Stimulated activated naive B cell treated with anti-CD40 and anti-IgM and Interleukin-4, amounts not matched to agents 10 μg/mL and 1 μg/mL and 100 μg/mL, for 72 hours (primary cell): Measurements from ENCODE around the gene PALMD.

Source experiments
- ATAC-seq, 2 donors: fragments of 150-1000 bp; cut with Tn5 transposase; replicated peaks; 2 replicates each; pipeline ENCODE4 v1.10.0; 2021; ENCODE audit warnings: moderate library complexity in 1 of 2
- DNase-seq: peaks from one replicate; pipeline ENCODE4 v3.0.0; 2021
- H3K27ac Mint-ChIP-seq: one replicate; pipeline ENCODE4 v1.8.0; 2022; ENCODE audit warnings: mild to moderate bottlenecking, mixed read lengths
- H3K27me3 Mint-ChIP-seq, 2 donors: one replicate each; pipeline ENCODE4 v1.8.0; 2022; ENCODE audit warnings: mixed read lengths in 2 of 2
- H3K36me3 Mint-ChIP-seq, 2 donors: one replicate each; pipeline ENCODE4 v1.8.0; 2022; ENCODE audit warnings: mixed read lengths in 2 of 2, mild to moderate bottlenecking in 1 of 2
- H3K4me1 Mint-ChIP-seq, 2 donors: one replicate each; pipeline ENCODE4 v1.8.0; 2022; ENCODE audit warnings: mixed read lengths in 2 of 2, mild to moderate bottlenecking in 1 of 2
- H3K4me3 Mint-ChIP-seq, 2 donors: one replicate each; pipeline ENCODE4 v1.8.0; 2022; ENCODE audit warnings: mild to moderate bottlenecking in 2 of 2, mixed read lengths in 2 of 2, moderate library complexity in 1 of 2
- H3K9me3 Mint-ChIP-seq, 2 donors: one replicate each; pipeline ENCODE4 v1.8.0; 2022; ENCODE audit warnings: mixed read lengths in 2 of 2, mild to moderate bottlenecking in 1 of 2

PALMD gene

GRCh38 chr1:99643021-99643779 is 2.7 kb upstream of the PALMD start:
- Mint-ChIP-seq H3K27me3 (peaks cover 9 to 10% of the 10 kb centered on the region in 2 donors), H3K4me1 (peaks cover 0 to 3% of the 10 kb centered on the region in 2 donors), H3K36me3 (no peaks in the 10 kb centered on the region), H3K4me3 (no peak overlapping the region), H3K9me3 (no peaks in the 10 kb centered on the region), H3K27ac (no peak overlapping the region)
- no peak for ATAC-seq
- DNase-seq, result no peak

- ATAC-seq (no peak), DNase-seq (no peak)
- Mint-ChIP-seq H3K4me1 (peaks cover 0 to 3% of the 10 kb centered on the region in 2 donors), H3K4me3 (no peak overlapping the region), H3K27me3 (peaks cover 12% of the 10 kb centered on the region in 2 donors), H3K27ac (no peak overlapping the region), H3K9me3 (no peaks in the 10 kb centered on the region), H3K36me3 (no peaks in the 10 kb centered on the region)
These were observed 1.5 kb upstream of the PALMD start for GRCh38 chr1:99644279-99645004.

- Mint-ChIP-seq H3K36me3 (no peaks in the 10 kb centered on the region), H3K9me3 (no peaks in the 10 kb centered on the region)
These were observed 710 bp upstream of the PALMD start for GRCh38 chr1:99645203-99645602.

GRCh38 chr1:99646868-99647267 is 955 bp downstream of the PALMD start:
- no peak for ATAC-seq
- DNase-seq, result no peak
- no peak overlapping the region for H3K27ac Mint-ChIP-seq
- no peaks in the 10 kb centered on the region for H3K36me3 Mint-ChIP-seq
- no peaks in the 10 kb centered on the region for H3K9me3 Mint-ChIP-seq
- peaks cover 12% of the 10 kb centered on the region in 2 donors for H3K27me3 Mint-ChIP-seq
- H3K4me3 Mint-ChIP-seq, result no peak overlapping the region
- peaks cover 0 to 3% of the 10 kb centered on the region in 2 donors for H3K4me1 Mint-ChIP-seq

More at GRCh38 chr1:99645203-99645602, 710 bp upstream of the PALMD start:
- Mint-ChIP-seq H3K4me1 (peaks cover 0 to 3% of the 10 kb centered on the region in 2 donors), H3K27me3 (peaks cover 12% of the 10 kb centered on the region in 2 donors), H3K4me3 (no peak overlapping the region), H3K27ac (no peak overlapping the region)
- DNase-seq, result no peak
- no peak for ATAC-seq

GRCh38 chr1:99647490-99647889 is 1.6 kb downstream of the PALMD start:
- Mint-ChIP-seq H3K4me1 (peaks cover 0 to 3% of the 10 kb centered on the region in 2 donors), H3K36me3 (no peaks in the 10 kb centered on the region), H3K27me3 (peaks cover 12% of the 10 kb centered on the region in 2 donors), H3K4me3 (no peak overlapping the region), H3K9me3 (no peaks in the 10 kb centered on the region), H3K27ac (no peak overlapping the region)
- DNase-seq (no peak), ATAC-seq (no peak)

GRCh38 chr1:99648107-99648506 is 2.2 kb downstream of the PALMD start:
- H3K36me3 Mint-ChIP-seq, result no peaks in the 10 kb centered on the region
- no peak overlapping the region for H3K27ac Mint-ChIP-seq
- peaks cover 0 to 3% of the 10 kb centered on the region in 2 donors for H3K4me1 Mint-ChIP-seq
- no peak overlapping the region for H3K4me3 Mint-ChIP-seq
- DNase-seq (no peak), ATAC-seq (no peak)
- H3K27me3 Mint-ChIP-seq, result peaks cover 12% of the 10 kb centered on the region in 2 donors
- H3K9me3 Mint-ChIP-seq, result no peaks in the 10 kb centered on the region

- Mint-ChIP-seq H3K9me3 (no peaks in the 10 kb centered on the region), H3K4me1 (peaks cover 0 to 3% of the 10 kb centered on the region in 2 donors), H3K36me3 (no peaks in the 10 kb centered on the region), H3K4me3 (no peak overlapping the region), H3K27me3 (peaks cover 12% of the 10 kb centered on the region in 2 donors), H3K27ac (no peak overlapping the region)
- DNase-seq (no peak), ATAC-seq (no peak)
These were observed 4.1 kb downstream of the PALMD start for GRCh38 chr1:99650030-99650429.

GRCh38 chr1:99650773-99651437 is 5.0 kb downstream of the PALMD start:
- DNase-seq (no peak), ATAC-seq (no peak)
- Mint-ChIP-seq H3K27me3 (peaks cover 8 to 11% of the 10 kb centered on the region in 2 donors), H3K4me1 (peaks cover 0 to 3% of the 10 kb centered on the region in 2 donors), H3K4me3 (no peak overlapping the region), H3K27ac (no peak overlapping the region), H3K36me3 (no peaks in the 10 kb centered on the region), H3K9me3 (no peaks in the 10 kb centered on the region)

GRCh38 chr1:99652881-99653281 is 7.0 kb downstream of the PALMD start:
- H3K9me3 Mint-ChIP-seq, result no peaks in the 10 kb centered on the region
- ATAC-seq (no peak), DNase-seq (no peak)
- peaks cover 5 to 6% of the 10 kb centered on the region in 2 donors for H3K27me3 Mint-ChIP-seq
- H3K36me3 Mint-ChIP-seq, result no peaks in the 10 kb centered on the region
- H3K4me3 Mint-ChIP-seq, result no peak overlapping the region
- no peak overlapping the region for H3K27ac Mint-ChIP-seq
- H3K4me1 Mint-ChIP-seq, result no peaks in the 10 kb centered on the region

- no peak overlapping the region for H3K27ac Mint-ChIP-seq
- DNase-seq, result no peak
- no peak for ATAC-seq
- H3K4me1 Mint-ChIP-seq, result no peaks in the 10 kb centered on the region
- H3K4me3 Mint-ChIP-seq, result no peak overlapping the region
- H3K9me3 Mint-ChIP-seq, result no peaks in the 10 kb centered on the region
- peaks cover 4 to 5% of the 10 kb centered on the region in 2 donors for H3K27me3 Mint-ChIP-seq
- no peaks in the 10 kb centered on the region for H3K36me3 Mint-ChIP-seq
These were observed 9.5 kb downstream of the PALMD start for GRCh38 chr1:99655376-99655775.

GRCh38 chr1:99656701-99657100 is 10.8 kb downstream of the PALMD start:
- Mint-ChIP-seq H3K4me3 (no peak overlapping the region), H3K4me1 (no peaks in the 10 kb centered on the region), H3K9me3 (no peaks in the 10 kb centered on the region), H3K36me3 (no peaks in the 10 kb centered on the region), H3K27me3 (peaks cover 4 to 5% of the 10 kb centered on the region in 2 donors), H3K27ac (no peak overlapping the region)
- no peak for ATAC-seq
- no peak for DNase-seq

GRCh38 chr1:99657213-99658030 is 11.5 kb downstream of the PALMD start:
- ATAC-seq (no peak), DNase-seq (no peak)
- Mint-ChIP-seq H3K27me3 (peaks cover 4 to 5% of the 10 kb centered on the region in 2 donors), H3K27ac (no peak overlapping the region), H3K4me1 (no peaks in the 10 kb centered on the region), H3K9me3 (no peaks in the 10 kb centered on the region), H3K4me3 (no peak overlapping the region), H3K36me3 (no peaks in the 10 kb centered on the region)

- Mint-ChIP-seq H3K9me3 (no peaks in the 10 kb centered on the region), H3K4me3 (no peak overlapping the region), H3K27ac (no peak overlapping the region), H3K36me3 (no peaks in the 10 kb centered on the region), H3K4me1 (no peaks in the 10 kb centered on the region), H3K27me3 (peaks cover 4 to 5% of the 10 kb centered on the region in 2 donors)
- no peak for DNase-seq
- ATAC-seq, result no peak
These were observed 12.0 kb downstream of the PALMD start for GRCh38 chr1:99658031-99658290.

- H3K9me3 Mint-ChIP-seq, result no peaks in the 10 kb centered on the region
- H3K4me1 Mint-ChIP-seq, result no peaks in the 10 kb centered on the region
- no peak for ATAC-seq
- H3K4me3 Mint-ChIP-seq, result no peak overlapping the region
- no peak for DNase-seq
- no peak overlapping the region for H3K27ac Mint-ChIP-seq
- H3K36me3 Mint-ChIP-seq, result no peaks in the 10 kb centered on the region
- H3K27me3 Mint-ChIP-seq, result peaks cover 4 to 5% of the 10 kb centered on the region in 2 donors
These were observed 13.9 kb downstream of the PALMD start for GRCh38 chr1:99659755-99660210.
